Keratinocyte (primary cell): ENCODE measurements around the gene CNN2. TPM values are rescaled to one million over a fixed set of nuclear protein-coding genes. Genes with fewer than 3 reads are reported as not detected.

Experiments used
- DNase-seq: peaks from one replicate; pipeline ENCODE4 v3.0.0-alpha.2; 2011; ENCODE audit warnings: low read depth, missing footprints, low spot score
- FAIRE-seq: peaks from 2 replicates; lab custom pipeline; 2011; peaks lifted over from hg19 to GRCh38; lab: Jason Lieb, UNC
- H2AFZ ChIP-seq: 2 replicates; pipeline ENCODE4 v1.6.0; 2012; ENCODE audit warnings: low read length, control low read depth, inconsistent platforms; ENCODE audit not compliant: control insufficient read depth
- H3K27ac ChIP-seq: 2 replicates; pipeline ENCODE4 v1.5.1; 2011; ENCODE audit warnings: low read length; ENCODE audit not compliant: control insufficient read depth, insufficient read depth
- H3K27me3 ChIP-seq: 3 replicates; pipeline ENCODE4 v1.6.0; 2011; ENCODE audit warnings: low read length; ENCODE audit not compliant: control insufficient read depth, insufficient read depth; ENCODE audit errors: extremely low read depth
- H3K36me3 ChIP-seq, 2 experiments: 2 replicates in 1 of 2; 3 replicates in 1 of 2; pipeline ENCODE4 v1.5.1; 2011; ENCODE audit warnings: low read length in 2 of 2, mild to moderate bottlenecking in 1 of 2; ENCODE audit not compliant: control insufficient read depth in 2 of 2, insufficient read depth in 2 of 2; ENCODE audit errors: extremely low read depth in 1 of 2
- H3K4me1 ChIP-seq: 3 replicates; pipeline ENCODE4 v1.5.1; 2011; ENCODE audit warnings: low read length; ENCODE audit not compliant: control insufficient read depth, insufficient read depth; ENCODE audit errors: extremely low read depth
- H3K4me2 ChIP-seq: 3 replicates; pipeline ENCODE4 v1.6.0; 2011; ENCODE audit warnings: low read depth, low read length; ENCODE audit not compliant: control insufficient read depth, insufficient read depth; ENCODE audit errors: extremely low read depth
- H3K4me3 ChIP-seq, 3 experiments: fragments of 200-600 bp in 1 of 3; sonication (generic) in 1 of 3; 2 replicates in 2 of 3; 3 replicates in 1 of 3; pipeline ENCODE4 v1.5.1; 2011 to 2016; ENCODE audit warnings: low read length in 3 of 3, mild to moderate bottlenecking in 3 of 3, control low read depth in 2 of 3, inconsistent platforms in 1 of 3, low read depth in 1 of 3, mixed read lengths in 1 of 3, mixed run types in 1 of 3, moderate library complexity in 1 of 3; ENCODE audit not compliant: control insufficient read depth in 2 of 3, insufficient read depth in 2 of 3; ENCODE audit errors: extremely low read depth in 1 of 3
- H3K79me2 ChIP-seq: 2 replicates; pipeline ENCODE4 v1.6.0; 2012; ENCODE audit warnings: low read length; ENCODE audit not compliant: control insufficient read depth, insufficient read depth
- H3K9ac ChIP-seq: 3 replicates; pipeline ENCODE4 v1.6.0; 2011; ENCODE audit warnings: low read length; ENCODE audit not compliant: control insufficient read depth, insufficient read depth; ENCODE audit errors: extremely low read depth
- H3K9me1 ChIP-seq: 3 replicates; pipeline ENCODE4 v1.6.0; 2011; ENCODE audit warnings: low read length; ENCODE audit not compliant: control insufficient read depth, insufficient read depth; ENCODE audit errors: extremely low read depth
- H3K9me3 ChIP-seq: 2 replicates; pipeline ENCODE4 v1.5.1; 2012; ENCODE audit warnings: low read depth, low read length; ENCODE audit not compliant: control insufficient read depth
- H4K20me1 ChIP-seq: 3 replicates; pipeline ENCODE4 v1.6.0; 2011; ENCODE audit warnings: low read length; ENCODE audit not compliant: control insufficient read depth, insufficient read depth; ENCODE audit errors: extremely low read depth
- CTCF ChIP-seq, 3 experiments: IDR thresholded peaks in 1 of 3; conservative IDR thresholded peaks in 1 of 3; optimal IDR thresholded peaks in 1 of 3; 2 replicates in 2 of 3; 3 replicates in 1 of 3; pipeline versions ENCODE3 to v1.5.1; 2011; ENCODE audit warnings: low read length in 3 of 3, mild to moderate bottlenecking in 3 of 3, moderate library complexity in 2 of 3, control low read depth in 1 of 3, inconsistent platforms in 1 of 3; ENCODE audit not compliant: insufficient read depth in 2 of 3; ENCODE audit errors: extremely low read depth in 1 of 3
- EZH2 ChIP-seq: IDR thresholded peaks from one replicate; pipeline ENCODE4 v1.6.1; 2012; ENCODE audit warnings: inconsistent platforms, mild to moderate bottlenecking, low read length, moderate library complexity
- dilution Hi-C: fragments of 300-500 bp; cut with MboI; formaldehyde crosslinking; loops from one replicate; pipeline ENCODE4 v1.7.0; 2020; ENCODE audit warnings: low sequenced_read_pairs; ENCODE audit not compliant: extremely low pct_ligation_motif_present
- polyA plus RNA-seq, 5 experiments: library from polyadenylated mRNA; depleted of rRNA in 3 of 5; stranded (reverse) in 3 of 5; stranded (forward) in 1 of 5; unstranded in 1 of 5; fragments of >200 nt; gene quantifications; 1 replicate in 1 of 5; 2 replicates in 3 of 5; 3 replicates in 1 of 5; pipeline versions ENCODE4 v1.2.1 to v1.2.3, GENCODE V29; 2011 to 2012; ENCODE audit warnings: missing spikeins in 2 of 5, low read depth in 1 of 5, low replicate concordance in 1 of 5

Gene CNN2
- polyA plus RNA-seq, 1 donor (not counting 4 experiments of a cell fraction or from before 2014, with no cell fraction given), result 136 TPM

DNA sequence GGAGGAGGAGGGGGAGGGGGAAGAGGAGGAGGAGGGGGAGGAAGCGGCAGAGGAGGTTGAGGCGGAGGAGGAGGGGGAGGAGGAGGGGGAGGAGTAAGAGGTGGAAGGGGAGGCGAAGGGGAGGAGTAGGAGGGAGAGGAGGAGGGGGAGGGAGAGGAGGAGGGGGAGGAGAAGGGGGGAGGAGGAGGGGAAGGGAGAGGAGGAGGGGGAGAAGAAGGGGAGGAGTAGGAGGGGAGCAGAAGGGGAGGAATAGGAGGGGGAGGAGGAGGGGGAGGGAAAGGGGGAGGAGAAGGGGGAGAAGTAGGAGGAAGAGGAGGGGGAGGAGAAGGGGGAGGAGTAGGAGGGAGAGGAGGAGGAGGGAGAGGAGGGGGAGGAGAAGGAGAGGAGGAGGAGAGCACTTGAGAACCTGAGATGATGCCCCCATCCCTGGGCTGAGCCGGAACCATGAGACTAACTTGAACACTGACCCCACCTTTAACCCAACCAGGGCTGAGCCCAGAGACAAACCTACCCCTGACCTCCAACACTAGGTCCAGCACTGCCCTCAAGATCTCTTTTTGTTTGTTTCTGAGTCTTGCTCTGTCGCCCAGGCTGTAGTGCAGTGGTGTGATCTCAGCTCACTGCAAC lies 26.1 kb downstream of the CNN2 start:
- Histone ChIP-seq H3K9me3 (peaks cover 14% of the 10 kb centered on the region), H3K4me1 (no peaks in the 10 kb centered on the region), H4K20me1 (no peaks in the 10 kb centered on the region), H3K9me1 (no peaks in the 10 kb centered on the region), H3K4me2 (no peak overlapping the region), H3K27me3 (no peaks in the 10 kb centered on the region), H3K79me2 (no peaks in the 10 kb centered on the region), H3K9ac (no peak overlapping the region), H2AFZ (no peak overlapping the region), H3K27ac (no peak overlapping the region), H3K4me3 (no peak overlapping the region), H3K36me3 (peaks cover 6 to 20% of the 10 kb centered on the region in 2 experiments)
- FAIRE-seq (no peak), DNase-seq (no peak)
- dilution Hi-C loops, result no loop called here
- TF ChIP-seq EZH2, result no peak
- TF ChIP-seq CTCF (optimal IDR thresholded peaks at IDR 0.05 in 1 of 3, IDR thresholded peaks at IDR 0.05 in 1 of 3, conservative IDR thresholded peaks at IDR 0.05 in 1 of 3; ENCODE audit: extremely low read depth in 1 of 3, insufficient read depth in 2 of 3, low read length in 3 of 3), result no peak

DNA sequence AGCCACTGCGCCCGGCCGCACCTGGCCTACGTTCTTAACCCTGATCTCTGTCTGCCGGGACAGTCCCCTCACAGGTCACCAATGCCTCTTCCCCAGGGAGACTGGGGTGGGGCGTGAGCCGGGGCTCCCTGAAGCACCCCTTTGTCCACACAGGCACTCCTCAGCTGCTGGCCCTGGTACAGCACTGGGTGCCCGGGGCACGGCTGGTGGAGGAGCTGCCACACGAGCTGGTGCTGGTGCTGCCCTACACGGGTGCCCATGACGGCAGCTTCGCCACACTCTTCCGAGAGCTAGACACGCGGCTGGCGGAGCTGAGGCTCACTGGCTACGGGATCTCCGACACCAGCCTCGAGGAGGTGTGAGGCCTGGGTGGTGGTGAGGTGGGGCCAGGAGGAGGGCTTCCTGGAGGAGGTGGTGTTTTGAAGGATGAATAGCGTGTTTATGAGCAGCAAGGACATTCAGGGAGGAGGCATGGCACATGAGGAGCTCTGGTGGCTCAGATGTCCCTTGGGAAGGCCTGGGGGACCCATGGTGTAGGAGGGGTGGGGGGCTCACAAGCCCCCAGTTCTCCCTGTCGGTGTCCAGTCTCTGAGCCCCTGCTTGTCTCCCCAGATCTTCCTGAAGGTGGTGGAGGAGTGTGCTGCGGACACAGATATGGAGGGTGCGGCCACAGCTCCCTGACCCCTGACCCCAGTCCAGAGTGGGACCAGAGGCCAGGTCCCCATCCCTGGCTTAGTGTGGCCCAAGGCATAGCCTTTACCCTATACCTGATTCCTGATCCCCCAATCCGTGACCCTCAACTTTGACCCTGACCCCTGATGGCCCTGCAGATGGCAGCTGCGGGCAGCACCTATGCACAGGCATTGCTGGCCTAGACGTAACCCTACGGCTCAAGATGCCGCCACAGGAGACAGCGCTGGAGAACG lies 27.0 kb downstream of the CNN2 start:
- DNase-seq (no peak), FAIRE-seq (no peak)
- Histone ChIP-seq H3K4me2 (no peak overlapping the region), H3K9me3 (peaks cover 22% of the 10 kb centered on the region), H4K20me1 (no peaks in the 10 kb centered on the region), H3K27ac (no peak overlapping the region), H3K4me3 (no peak overlapping the region), H3K27me3 (no peaks in the 10 kb centered on the region), H3K9me1 (no peaks in the 10 kb centered on the region), H2AFZ (no peak overlapping the region), H3K9ac (no peak overlapping the region), H3K36me3 (peaks cover 9 to 26% of the 10 kb centered on the region in 2 experiments), H3K4me1 (no peaks in the 10 kb centered on the region), H3K79me2 (no peaks in the 10 kb centered on the region)
- dilution Hi-C loops, result no loop called here
- TF ChIP-seq CTCF (optimal IDR thresholded peaks at IDR 0.05 in 1 of 3, IDR thresholded peaks at IDR 0.05 in 1 of 3, conservative IDR thresholded peaks at IDR 0.05 in 1 of 3; ENCODE audit: extremely low read depth in 1 of 3, insufficient read depth in 2 of 3, low read length in 3 of 3), result no peak
- no peak for TF ChIP-seq EZH2
